ENCODE data around the gene RNF187. TPM values are rescaled to one million over a fixed set of nuclear protein-coding genes. Genes with fewer than 3 reads are reported as not detected.

RNF187 gene
- total RNA-seq (10 to 100 TPM in 3 of 5 donors, 1 to 10 TPM in 2; 8.9 to 44.6 (median 16.2) TPM), polyA plus RNA-seq (10 to 100 TPM; 27.0 to 31.7 (median 29.6) TPM)
- long read RNA-seq, donor 1, transcript RNF187-201 (4 exons, 3,017 nt): major isoform, 6 of 6 reads
- long read RNA-seq, donor 1, partial matches to known transcripts: 0 of 6 reads
- long read RNA-seq, donor 1, other reads (novel, unspliced or antisense): 0 of 6 reads
- long read RNA-seq, donor 2, transcript RNF187-201 (4 exons, 3,017 nt): major isoform, 15 of 24 reads
- long read RNA-seq, donor 2, partial matches to known transcripts: 9 of 24 reads
- long read RNA-seq, donor 2, other reads (novel, unspliced or antisense): 0 of 24 reads
- long read RNA-seq, donor 3, partial matches to known transcripts: 0 of 4 reads
- long read RNA-seq, donor 3, other reads (novel, unspliced or antisense): 0 of 4 reads
- long read RNA-seq, donor 4, partial matches to known transcripts: 0 of 1 reads
- long read RNA-seq, donor 4, other reads (novel, unspliced or antisense): 0 of 1 reads
- long read RNA-seq, donor 5, transcript RNF187-201 (4 exons, 3,017 nt): major isoform, 24 of 29 reads
- long read RNA-seq, donor 5, partial matches to known transcripts: 0 of 29 reads
- long read RNA-seq, donor 5, other reads (novel, unspliced or antisense): 5 of 29 reads
- long read RNA-seq, donor 6: 0 reads
- long read RNA-seq, donor 7, transcript RNF187-201 (4 exons, 3,017 nt): major isoform, 25 of 25 reads
- long read RNA-seq, donor 7, partial matches to known transcripts: 0 of 25 reads
- long read RNA-seq, donor 7, other reads (novel, unspliced or antisense): 0 of 25 reads
- long read RNA-seq, donor 8, transcript RNF187-201 (4 exons, 3,017 nt): major isoform, 15 of 15 reads
- long read RNA-seq, donor 8, partial matches to known transcripts: 0 of 15 reads
- long read RNA-seq, donor 8, other reads (novel, unspliced or antisense): 0 of 15 reads
- long read RNA-seq, donor 9, transcript RNF187-201 (4 exons, 3,017 nt): major isoform, 6 of 6 reads
- long read RNA-seq, donor 9, partial matches to known transcripts: 0 of 6 reads
- long read RNA-seq, donor 9, other reads (novel, unspliced or antisense): 0 of 6 reads
- long read RNA-seq, donor 10, transcript RNF187-201 (4 exons, 3,017 nt): major isoform, 7 of 7 reads
- long read RNA-seq, donor 10, partial matches to known transcripts: 0 of 7 reads
- long read RNA-seq, donor 10, other reads (novel, unspliced or antisense): 0 of 7 reads

- H3K27ac ChIP-seq: peak within 1 kb of the TSS; percentile 97 to 100 (median 99)
- peaks cover 14 to 31% (median 26%) of the 10 kb centered on the region in 4 donors for H3K36me3 ChIP-seq
- peak; percentile 91 to 96 for DNase-seq
- H3K4me3 ChIP-seq: peak within 1 kb of the TSS; percentile 79 to 88 (median 85)
- intact Hi-C loops (cut with DNase I; ENCODE audit: low total_unique reads): no loop called here
- 0 to 2% (median 1%) methylated on average over 12 to 113 of the region's 113 CpGs for WGBS, 5 donors
- TF ChIP-seq EP300 (IDR thresholded peaks at IDR 0.05): no peak
- peak in 1 of 3 donors; percentile 62 for TF ChIP-seq POLR2AphosphoS5 (IDR thresholded peaks at IDR 0.05)
- no peak for TF ChIP-seq POLR2A (IDR thresholded peaks at IDR 0.05)
- TF ChIP-seq, protein P1, sequence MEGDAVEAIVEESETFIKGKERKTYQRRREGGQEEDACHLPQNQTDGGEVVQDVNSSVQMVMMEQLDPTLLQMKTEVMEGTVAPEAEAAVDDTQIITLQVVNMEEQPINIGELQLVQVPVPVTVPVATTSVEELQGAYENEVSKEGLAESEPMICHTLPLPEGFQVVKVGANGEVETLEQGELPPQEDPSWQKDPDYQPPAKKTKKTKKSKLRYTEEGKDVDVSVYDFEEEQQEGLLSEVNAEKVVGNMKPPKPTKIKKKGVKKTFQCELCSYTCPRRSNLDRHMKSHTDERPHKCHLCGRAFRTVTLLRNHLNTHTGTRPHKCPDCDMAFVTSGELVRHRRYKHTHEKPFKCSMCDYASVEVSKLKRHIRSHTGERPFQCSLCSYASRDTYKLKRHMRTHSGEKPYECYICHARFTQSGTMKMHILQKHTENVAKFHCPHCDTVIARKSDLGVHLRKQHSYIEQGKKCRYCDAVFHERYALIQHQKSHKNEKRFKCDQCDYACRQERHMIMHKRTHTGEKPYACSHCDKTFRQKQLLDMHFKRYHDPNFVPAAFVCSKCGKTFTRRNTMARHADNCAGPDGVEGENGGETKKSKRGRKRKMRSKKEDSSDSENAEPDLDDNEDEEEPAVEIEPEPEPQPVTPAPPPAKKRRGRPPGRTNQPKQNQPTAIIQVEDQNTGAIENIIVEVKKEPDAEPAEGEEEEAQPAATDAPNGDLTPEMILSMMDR (IDR thresholded peaks at IDR 0.05): no peak
- H3K27me3 ChIP-seq: no peaks in the 10 kb centered on the region
- no peaks in the 10 kb centered on the region for H3K9me3 ChIP-seq
- peaks cover 27 to 59% (median 45%) of the 10 kb centered on the region in 4 donors for H3K4me1 ChIP-seq
Observed at GRCh38 chr1:228487336-228488124, at the start of gene RNF187. RNF187 (plus strand) TSS chr1:228487382.

DNA sequence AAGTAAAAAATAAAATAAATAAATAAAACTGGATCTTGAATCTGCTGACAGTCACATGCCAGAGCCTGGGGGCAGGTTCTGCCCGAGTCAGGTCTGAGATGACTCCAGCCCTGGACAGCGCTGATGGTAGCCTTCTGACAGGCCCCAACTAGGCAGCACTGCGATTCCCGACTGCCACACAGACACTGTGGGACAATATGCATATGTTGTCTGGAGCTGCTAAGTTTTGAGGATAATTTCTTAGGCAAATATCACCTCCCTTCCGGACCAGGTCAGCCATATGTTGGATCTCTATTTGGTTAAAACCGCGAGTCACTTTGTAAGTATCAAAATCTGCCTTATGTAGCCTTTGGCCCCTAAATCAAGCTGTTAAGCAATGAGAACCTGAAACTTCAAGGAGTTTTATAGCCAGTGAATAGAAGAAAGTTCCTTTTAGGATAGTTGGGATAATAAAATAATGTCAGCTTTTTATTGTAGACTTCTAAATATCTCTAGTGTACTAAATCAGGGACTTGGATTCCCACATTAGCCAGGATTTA is 49.7 kb upstream of the RNF187 start:
- no peak for DNase-seq
- intact Hi-C loops (cut with DNase I; ENCODE audit: low total_unique reads): no loop called here
- TF ChIP-seq POLR2A (IDR thresholded peaks at IDR 0.05): no peak

GRCh38 chr1:228438266-228438665 is 48.9 kb upstream of the RNF187 start:
- TF ChIP-seq, protein P1 (IDR thresholded peaks at IDR 0.05): no peak
- TF ChIP-seq POLR2AphosphoS5 (IDR thresholded peaks at IDR 0.05) (no peak), EP300 (IDR thresholded peaks at IDR 0.05) (no peak), POLR2A (IDR thresholded peaks at IDR 0.05) (no peak)
- peaks cover 5 to 99% (median 36%) of the 10 kb centered on the region in 3 donors for H3K27me3 ChIP-seq

More for the DNA sequence above, 49.7 kb upstream of the RNF187 start:
- Histone ChIP-seq H3K36me3 (no peaks in the 10 kb centered on the region), H3K27ac (no peak overlapping the region), H3K9me3 (no peaks in the 10 kb centered on the region), H3K4me3 (no peak overlapping the region), H3K4me1 (no peaks in the 10 kb centered on the region), H3K27me3 (peaks cover 0 to 93% (median 28%) of the 10 kb centered on the region in 3 donors)
- WGBS, 5 donors: 80 to 87% (median 84%) methylated on average over 7 of the region's 7 CpGs

More at GRCh38 chr1:228438266-228438665, 48.9 kb upstream of the RNF187 start:
- intact Hi-C loops (cut with DNase I; ENCODE audit: low total_unique reads): no loop called here
- no peaks in the 10 kb centered on the region for H3K36me3 ChIP-seq
- DNase-seq: no peak
- no peaks in the 10 kb centered on the region for H3K9me3 ChIP-seq
- no peaks in the 10 kb centered on the region for H3K4me1 ChIP-seq
- H3K27ac ChIP-seq: no peak overlapping the region
- no peak overlapping the region for H3K4me3 ChIP-seq
- WGBS, 5 donors: 18 to 65% (median 46%) methylated on average over 1 of the region's 1 CpG

Data from stomach (tissue), 19 donors.